CMK (cell line): Measurements from ENCODE around the gene SMIM44.

Experiments used
- DNase-seq: peaks from one replicate; pipeline ENCODE4 v3.0.0-alpha.2; 2010; ENCODE audit warnings: low read depth

SMIM44 gene

DNA sequence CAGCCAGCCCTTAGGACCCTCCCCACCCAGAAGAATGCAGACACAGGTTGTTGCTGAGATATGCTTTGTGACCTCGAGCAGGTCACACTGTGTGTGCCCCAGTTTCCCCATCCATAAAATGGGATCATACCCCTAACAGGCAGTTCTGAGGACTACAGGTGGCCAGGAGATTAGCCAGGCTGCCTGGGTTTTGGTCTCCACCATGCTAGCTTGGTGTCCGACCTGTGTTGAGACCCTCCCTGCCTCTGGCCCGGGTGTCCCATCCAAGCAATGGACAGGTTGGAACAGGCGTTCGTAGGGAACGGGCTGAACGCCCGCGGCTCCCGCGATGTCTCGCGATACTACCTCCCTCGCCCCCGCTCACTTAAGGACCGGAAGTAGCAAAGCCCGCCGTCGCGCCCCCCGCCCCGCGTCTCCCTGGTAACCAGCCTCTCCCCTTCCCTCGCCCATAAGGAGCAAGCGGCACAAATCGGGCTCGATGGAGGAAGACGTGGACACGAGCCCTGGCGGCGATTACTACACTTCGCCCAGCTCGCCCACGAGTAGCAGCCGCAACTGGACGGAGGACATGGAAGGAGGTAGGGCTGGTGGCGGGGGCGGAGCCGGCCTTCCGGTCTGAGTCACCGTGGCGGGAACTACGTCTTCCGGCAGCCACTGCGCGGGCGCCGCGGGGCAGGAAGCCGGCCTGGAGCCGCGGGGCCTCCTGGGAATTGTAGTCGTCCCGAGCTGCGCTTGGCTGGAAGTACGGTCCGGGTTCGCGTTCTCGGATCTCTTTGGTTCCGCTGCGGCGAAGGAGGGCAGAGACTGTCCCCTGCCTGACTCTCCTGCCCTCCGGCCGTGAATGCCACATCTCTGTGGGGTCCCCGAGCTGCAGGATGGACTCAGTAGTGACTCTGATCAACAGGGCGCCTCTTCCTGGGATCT is 48.3 kb downstream of the SMIM44 start:
- DNase-seq, result peak; percentile 82

DNA sequence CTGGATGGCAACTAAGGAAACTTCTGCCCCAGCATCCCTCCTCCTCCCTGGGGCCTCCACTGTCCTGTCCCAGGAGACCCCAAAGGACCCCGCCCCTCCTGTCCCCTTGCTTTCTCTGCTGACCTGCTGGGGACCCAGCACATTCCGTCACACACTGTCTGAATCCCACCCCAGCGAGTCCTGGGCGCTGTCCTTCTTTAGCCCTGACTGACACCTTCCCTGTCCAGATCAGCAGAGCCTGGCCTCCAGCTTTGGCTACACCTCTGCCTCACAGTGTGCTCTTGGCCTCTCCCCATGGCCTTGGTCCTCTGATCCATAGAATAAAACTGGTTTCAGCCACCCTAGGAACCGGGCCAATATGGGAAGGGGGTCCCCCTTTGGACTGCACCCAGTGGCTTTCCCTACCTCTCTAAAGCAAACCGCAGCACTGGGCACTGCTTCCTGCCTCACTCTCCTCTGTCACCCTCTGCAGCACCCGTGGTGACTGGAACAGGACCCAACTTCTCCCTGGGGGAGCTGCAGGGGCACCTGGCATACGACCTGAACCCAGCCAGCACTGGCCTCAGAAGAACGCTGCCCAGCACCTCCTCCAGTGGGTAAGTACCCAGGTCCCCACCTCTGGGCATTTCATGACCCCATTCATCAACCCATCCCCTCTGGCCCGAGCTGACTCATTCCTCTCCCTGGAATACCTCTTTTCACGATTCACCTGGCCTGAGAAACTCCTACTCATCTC is 49.3 kb downstream of the SMIM44 start:
- no peak for DNase-seq

DNA sequence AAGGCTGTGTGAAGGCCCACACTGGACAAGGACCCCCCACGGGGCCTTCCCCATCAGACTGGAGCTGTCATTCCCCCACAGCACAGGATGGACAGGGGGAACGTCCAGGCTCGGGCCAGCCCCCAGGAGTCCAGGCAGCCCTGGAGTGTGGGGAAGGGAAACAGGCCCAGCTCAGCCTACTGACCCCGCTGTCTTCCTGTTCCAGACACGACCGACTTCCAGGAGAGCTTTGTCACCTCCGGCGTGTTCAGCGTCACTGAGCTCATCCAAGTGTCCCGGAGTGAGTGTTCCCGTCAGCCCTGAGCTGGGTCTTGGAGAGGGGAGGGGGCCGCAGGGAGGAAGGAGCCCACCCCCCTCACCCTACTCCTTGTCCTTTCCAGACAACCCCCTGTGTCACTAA is 49.9 kb downstream of the SMIM44 start:
- no peak for DNase-seq
